Progenitor cell of endocrine pancreas (in vitro differentiated cells): ENCODE data around the gene KIAA0232. TPM values are rescaled to one million over a fixed set of nuclear protein-coding genes. Genes with fewer than 3 reads are reported as not detected.

Experiments
- DNase-seq: peaks from one replicate; pipeline ENCODE4 v3.0.0; 2021; ENCODE audit warnings: low spot score; ENCODE audit not compliant: unreplicated experiment
- H3K27ac Mint-ChIP-seq: 2 replicates; pipeline ENCODE4 v1.8.0; 2021; ENCODE audit warnings: mild to moderate bottlenecking, moderate library complexity, mixed read lengths
- H3K27me3 Mint-ChIP-seq: 2 replicates; pipeline ENCODE4 v1.8.0; 2021; ENCODE audit warnings: mixed read lengths
- H3K36me3 Mint-ChIP-seq: 2 replicates; pipeline ENCODE4 v1.8.0; 2022; ENCODE audit warnings: mixed read lengths; ENCODE audit not compliant: insufficient read depth
- H3K4me1 Mint-ChIP-seq: 2 replicates; pipeline ENCODE4 v1.8.0; 2021; ENCODE audit warnings: low read depth, mixed read lengths
- H3K4me3 Mint-ChIP-seq: 2 replicates; pipeline ENCODE4 v1.8.0; 2021; ENCODE audit warnings: low read depth, mild to moderate bottlenecking, moderate library complexity, mixed read lengths
- H3K9me3 Mint-ChIP-seq: 2 replicates; pipeline ENCODE4 v1.8.0; 2021; ENCODE audit warnings: low read depth, mixed read lengths
- total RNA-seq: library from RNA; stranded (reverse); gene quantifications from 2 replicates; pipeline ENCODE4 v1.2.1, GENCODE V29; 2021
- TF ChIP-seq, protein P1 (sequence below): fragments of 200-600 bp; sonication (generic); IDR thresholded peaks from one replicate; pipeline ENCODE4 v1.5.0; 2021; ENCODE audit warnings: antibody characterized with exemption, mild to moderate bottlenecking; ENCODE audit not compliant: unreplicated experiment

KIAA0232 gene
- total RNA-seq, 1 donor from 2014 or later = 52.8 TPM

- DNase-seq = no peak
- H3K27ac Mint-ChIP-seq = no peak overlapping the region
Observed at GRCh38 chr4:6894528-6895498, 112.3 kb downstream of the KIAA0232 start.

GRCh38 chr4:6896035-6896434, 113.5 kb downstream of the KIAA0232 start:
- H3K36me3 Mint-ChIP-seq = no peaks in the 10 kb centered on the region
- TF ChIP-seq, protein P1, sequence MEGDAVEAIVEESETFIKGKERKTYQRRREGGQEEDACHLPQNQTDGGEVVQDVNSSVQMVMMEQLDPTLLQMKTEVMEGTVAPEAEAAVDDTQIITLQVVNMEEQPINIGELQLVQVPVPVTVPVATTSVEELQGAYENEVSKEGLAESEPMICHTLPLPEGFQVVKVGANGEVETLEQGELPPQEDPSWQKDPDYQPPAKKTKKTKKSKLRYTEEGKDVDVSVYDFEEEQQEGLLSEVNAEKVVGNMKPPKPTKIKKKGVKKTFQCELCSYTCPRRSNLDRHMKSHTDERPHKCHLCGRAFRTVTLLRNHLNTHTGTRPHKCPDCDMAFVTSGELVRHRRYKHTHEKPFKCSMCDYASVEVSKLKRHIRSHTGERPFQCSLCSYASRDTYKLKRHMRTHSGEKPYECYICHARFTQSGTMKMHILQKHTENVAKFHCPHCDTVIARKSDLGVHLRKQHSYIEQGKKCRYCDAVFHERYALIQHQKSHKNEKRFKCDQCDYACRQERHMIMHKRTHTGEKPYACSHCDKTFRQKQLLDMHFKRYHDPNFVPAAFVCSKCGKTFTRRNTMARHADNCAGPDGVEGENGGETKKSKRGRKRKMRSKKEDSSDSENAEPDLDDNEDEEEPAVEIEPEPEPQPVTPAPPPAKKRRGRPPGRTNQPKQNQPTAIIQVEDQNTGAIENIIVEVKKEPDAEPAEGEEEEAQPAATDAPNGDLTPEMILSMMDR = no peak
- H3K4me3 Mint-ChIP-seq = no peak overlapping the region
- H3K4me1 Mint-ChIP-seq = peaks cover 8% of the 10 kb centered on the region
- no peak overlapping the region for H3K27ac Mint-ChIP-seq
- no peaks in the 10 kb centered on the region for H3K9me3 Mint-ChIP-seq
- H3K27me3 Mint-ChIP-seq = peaks cover 2% of the 10 kb centered on the region
- DNase-seq = no peak

More at GRCh38 chr4:6894528-6895498, 112.3 kb downstream of the KIAA0232 start:
- no peak overlapping the region for H3K4me3 Mint-ChIP-seq
- TF ChIP-seq, protein P1 = no peak
- H3K36me3 Mint-ChIP-seq = peaks cover 6% of the 10 kb centered on the region
- H3K9me3 Mint-ChIP-seq = no peaks in the 10 kb centered on the region
- peaks cover 8% of the 10 kb centered on the region for H3K4me1 Mint-ChIP-seq
- no peaks in the 10 kb centered on the region for H3K27me3 Mint-ChIP-seq

- Mint-ChIP-seq H3K27me3 (peaks cover 2% of the 10 kb centered on the region), H3K4me3 (no peak overlapping the region), H3K9me3 (no peaks in the 10 kb centered on the region), H3K4me1 (peaks cover 3% of the 10 kb centered on the region), H3K27ac (no peak overlapping the region), H3K36me3 (no peaks in the 10 kb centered on the region)
- TF ChIP-seq, protein P1 = no peak
- no peak for DNase-seq
Observed at GRCh38 chr4:6898763-6899162, 116.2 kb downstream of the KIAA0232 start.

DNA sequence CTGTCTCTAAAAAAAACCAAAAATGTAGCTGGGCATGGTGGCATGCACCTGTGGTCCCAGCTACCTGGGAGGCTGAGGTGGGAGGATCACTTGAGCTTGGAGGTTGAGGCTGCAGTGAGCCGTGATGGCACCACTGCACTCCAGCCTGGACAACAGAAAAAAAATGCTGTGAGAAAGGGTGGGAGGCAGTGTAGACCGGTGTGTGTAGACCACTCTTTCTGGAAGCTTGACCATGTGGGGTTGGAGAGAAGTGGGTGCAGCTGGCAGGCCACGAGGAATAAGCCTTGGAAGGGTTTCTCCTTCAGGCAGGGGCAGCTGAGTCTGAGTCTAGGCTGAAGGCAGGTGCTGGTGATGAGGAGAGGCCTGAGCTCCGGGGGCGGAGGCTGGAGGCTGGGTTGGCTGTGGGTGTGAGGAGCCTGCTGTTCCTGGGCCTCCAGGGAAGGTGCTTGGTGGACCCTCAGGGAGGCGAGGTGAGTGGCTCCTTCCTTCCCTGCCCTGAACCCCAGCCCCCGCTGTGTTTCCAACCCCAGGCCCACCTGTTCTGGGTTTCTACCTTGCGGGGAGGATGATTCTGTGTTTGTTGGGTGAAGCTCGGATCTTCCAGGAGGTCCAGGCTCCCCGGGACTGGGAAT, 117.8 kb downstream of the KIAA0232 start:
- Mint-ChIP-seq H3K4me1 (peaks cover 2% of the 10 kb centered on the region), H3K36me3 (no peaks in the 10 kb centered on the region), H3K9me3 (no peaks in the 10 kb centered on the region), H3K4me3 (no peak overlapping the region), H3K27me3 (peaks cover 4% of the 10 kb centered on the region), H3K27ac (peak overlapping the region; percentile 64)
- no peak for DNase-seq
- TF ChIP-seq, protein P1 = no peak

DNA sequence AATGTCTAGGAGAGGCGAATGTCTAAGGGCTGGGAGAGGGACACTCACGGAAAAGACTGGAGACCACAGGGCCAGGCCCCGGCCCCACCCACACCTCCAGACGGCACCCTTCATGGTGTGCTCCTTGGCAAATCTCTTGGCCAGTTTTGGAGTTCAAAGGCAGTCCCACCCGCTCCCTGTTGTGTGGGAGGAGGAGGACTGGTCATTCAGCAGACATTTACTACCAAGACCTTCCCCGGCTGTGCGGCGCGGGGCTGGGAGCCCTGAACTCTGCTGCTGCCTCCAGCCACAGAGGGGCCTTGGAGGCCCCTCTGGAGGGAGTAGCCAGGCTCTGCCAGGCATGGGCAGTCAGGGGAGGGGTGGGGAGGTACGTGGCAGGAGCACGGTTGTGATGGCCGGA, 118.4 kb downstream of the KIAA0232 start:
- Mint-ChIP-seq H3K4me1 (peaks cover 2% of the 10 kb centered on the region), H3K27me3 (peaks cover 6% of the 10 kb centered on the region), H3K4me3 (no peak overlapping the region), H3K9me3 (no peaks in the 10 kb centered on the region), H3K27ac (peak overlapping the region; percentile 49), H3K36me3 (no peaks in the 10 kb centered on the region)
- DNase-seq = no peak
- TF ChIP-seq, protein P1 = no peak
